ENCODE results near the gene SDC4. TPM values are rescaled to one million over a fixed set of nuclear protein-coding genes. Genes with fewer than 3 reads are reported as not detected.

Gene SDC4
- total RNA-seq, 1 donor from 2014 or later = 175 TPM

- no peak for TF ChIP-seq CTCF (IDR thresholded peaks at IDR 0.05; ENCODE audit: insufficient read depth, low read length, poor library complexity, severe bottlenecking)
- no peak overlapping the region for H3K4me3 ChIP-seq (ENCODE audit: low read depth, low read length)
- no peak for DNase-seq (ENCODE audit: low read depth)
- no peaks in the 10 kb centered on the region for H3K27me3 ChIP-seq (ENCODE audit: control insufficient read depth, insufficient read depth, low read length)
- no peaks in the 10 kb centered on the region for H3K36me3 ChIP-seq (ENCODE audit: control insufficient read depth, insufficient read depth, low read length)
These were observed 42.7 kb upstream of the SDC4 start for GRCh38 chr20:45390931-45391330.

GRCh38 chr20:45387274-45387673 lies 39.0 kb upstream of the SDC4 start:
- no peak for TF ChIP-seq CTCF (IDR thresholded peaks at IDR 0.05; ENCODE audit: insufficient read depth, low read length, poor library complexity, severe bottlenecking)
- DNase-seq (ENCODE audit: low read depth) = no peak
- no peaks in the 10 kb centered on the region for H3K27me3 ChIP-seq (ENCODE audit: control insufficient read depth, insufficient read depth, low read length)
- H3K4me3 ChIP-seq (ENCODE audit: low read depth, low read length) = no peak overlapping the region
- no peaks in the 10 kb centered on the region for H3K36me3 ChIP-seq (ENCODE audit: control insufficient read depth, insufficient read depth, low read length)

GRCh38 chr20:45378191-45378590 lies 30.0 kb upstream of the SDC4 start, which contains the start of gene TP53TG5:
Gene TP53TG5, minus strand, starts transcription at chr20:45378325. Its CDS starts 89 bp downstream, at chr20:45378236.
- Histone ChIP-seq H3K27me3 (ENCODE audit: control insufficient read depth, insufficient read depth, low read length) (no peaks in the 10 kb centered on the region), H3K36me3 (ENCODE audit: control insufficient read depth, insufficient read depth, low read length) (no peaks in the 10 kb centered on the region), H3K4me3 (ENCODE audit: low read depth, low read length) (no peak within 1 kb of the TSS)
- TF ChIP-seq CTCF (IDR thresholded peaks at IDR 0.05; ENCODE audit: insufficient read depth, low read length, poor library complexity, severe bottlenecking) = no peak
- no peak for DNase-seq (ENCODE audit: low read depth)

GRCh38 chr20:45377269-45377668 lies 29.0 kb upstream of the SDC4 start:
- no peak for DNase-seq (ENCODE audit: low read depth)
- Histone ChIP-seq H3K4me3 (ENCODE audit: low read depth, low read length) (no peak overlapping the region), H3K36me3 (ENCODE audit: control insufficient read depth, insufficient read depth, low read length) (no peaks in the 10 kb centered on the region), H3K27me3 (ENCODE audit: control insufficient read depth, insufficient read depth, low read length) (no peaks in the 10 kb centered on the region)
- TF ChIP-seq CTCF (IDR thresholded peaks at IDR 0.05; ENCODE audit: insufficient read depth, low read length, poor library complexity, severe bottlenecking) = no peak

GRCh38 chr20:45374966-45375365 lies 26.7 kb upstream of the SDC4 start:
- no peaks in the 10 kb centered on the region for H3K27me3 ChIP-seq (ENCODE audit: control insufficient read depth, insufficient read depth, low read length)
- H3K36me3 ChIP-seq (ENCODE audit: control insufficient read depth, insufficient read depth, low read length) = no peaks in the 10 kb centered on the region
- H3K4me3 ChIP-seq (ENCODE audit: low read depth, low read length) = no peak overlapping the region
- DNase-seq (ENCODE audit: low read depth) = no peak
- no peak for TF ChIP-seq CTCF (IDR thresholded peaks at IDR 0.05; ENCODE audit: insufficient read depth, low read length, poor library complexity, severe bottlenecking)

- Histone ChIP-seq H3K27me3 (ENCODE audit: control insufficient read depth, insufficient read depth, low read length) (no peaks in the 10 kb centered on the region), H3K4me3 (ENCODE audit: low read depth, low read length) (no peak overlapping the region), H3K36me3 (ENCODE audit: control insufficient read depth, insufficient read depth, low read length) (no peaks in the 10 kb centered on the region)
- DNase-seq (ENCODE audit: low read depth) = no peak
- TF ChIP-seq CTCF (IDR thresholded peaks at IDR 0.05; ENCODE audit: insufficient read depth, low read length, poor library complexity, severe bottlenecking) = no peak
These were observed 25.9 kb upstream of the SDC4 start for GRCh38 chr20:45374101-45374467.
